ENCODE results near the gene CES2.

GRCh38 chr16:66952430-66953110, 17.3 kb downstream of the CES2 start:
- TF ChIP-seq ZBTB11 (CRISPR knock-in tag; IDR thresholded peaks at IDR 0.05) (no peak), POLR2AphosphoS5 (IDR thresholded peaks at IDR 0.05; ENCODE audit: low read length) (no peak), CHD1 (IDR thresholded peaks at IDR 0.05; ENCODE audit: low read depth, low read length) (no peak), CTCF (IDR thresholded peaks at IDR 0.05 in 2 of 3, conservative IDR thresholded peaks at IDR 0.05 in 1 of 3; ENCODE audit: control insufficient read depth in 2 of 3, extremely low read depth in 1 of 3, insufficient read depth in 1 of 3, low read depth in 3 of 3, low read length in 3 of 3) (no peak), NR2C1 (IDR thresholded peaks at IDR 0.05) (no peak), FOXM1 (IDR thresholded peaks at IDR 0.05; ENCODE audit: low read depth, low read length) (no peak), SMC3 (IDR thresholded peaks at IDR 0.05; ENCODE audit: borderline replicate concordance, low read length) (no peak), BRCA1 (IDR thresholded peaks at IDR 0.05; ENCODE audit: low read depth, low read length) (no peak), JUNB (IDR thresholded peaks at IDR 0.05) (no peak)
